Measurements from ENCODE around the gene CACFD1. TPM values are rescaled to one million over a fixed set of nuclear protein-coding genes. Genes with fewer than 3 reads are reported as not detected.

CACFD1 gene
- total RNA-seq, 1 experiment from 2014 or later = 10.6 TPM

- CTCF ChIA-PET = no interaction called here
- Histone ChIP-seq H3K27ac (ENCODE audit: low read depth, low read length, poor library complexity, severe bottlenecking) (no peak overlapping the region), H3K4me3 (ENCODE audit: low read depth, low read length, poor library complexity, severe bottlenecking) (no peak overlapping the region), H3K27me3 (replicated peaks; ENCODE audit: insufficient read depth, low read depth, low read length, poor library complexity) (peaks cover 7% of the 10 kb centered on the region), H3K36me3 (ENCODE audit: insufficient read depth, low read length, poor library complexity, severe bottlenecking) (no peaks in the 10 kb centered on the region), H3K4me1 (ENCODE audit: insufficient read depth, low read length, poor library complexity, severe bottlenecking) (no peaks in the 10 kb centered on the region), H3K9me3 (ENCODE audit: low read depth, low read length, poor library complexity, severe bottlenecking) (no peaks in the 10 kb centered on the region)
- BruUV-seq (replicated peaks) = no TSS peak
- POLR2A ChIA-PET (ENCODE audit: low non-redundant PET) = no interaction called here
- TF ChIP-seq EZH2 (IDR thresholded peaks at IDR 0.05; ENCODE audit: borderline replicate concordance, low read depth, low read length, poor library complexity, severe bottlenecking) (no peak), CTCF (conservative IDR thresholded peaks at IDR 0.05; ENCODE audit: low read depth, low read length) (no peak)
- DNase-seq (ENCODE audit: low spot score) = no peak
- intact Hi-C loops (cut with micrococcal nuclease; ENCODE audit: unreplicated experiment) = no loop called here
Observed at GRCh38 chr9:133426011-133426410, 33.8 kb upstream of the CACFD1 start.

GRCh38 chr9:133427658-133428348, 32.0 kb upstream of the CACFD1 start:
- Histone ChIP-seq H3K27ac (ENCODE audit: low read depth, low read length, poor library complexity, severe bottlenecking) (no peak overlapping the region), H3K9me3 (ENCODE audit: low read depth, low read length, poor library complexity, severe bottlenecking) (no peaks in the 10 kb centered on the region), H3K4me3 (ENCODE audit: low read depth, low read length, poor library complexity, severe bottlenecking) (no peak overlapping the region), H3K4me1 (ENCODE audit: insufficient read depth, low read length, poor library complexity, severe bottlenecking) (no peaks in the 10 kb centered on the region), H3K36me3 (ENCODE audit: insufficient read depth, low read length, poor library complexity, severe bottlenecking) (no peaks in the 10 kb centered on the region), H3K27me3 (replicated peaks; ENCODE audit: insufficient read depth, low read depth, low read length, poor library complexity) (peaks cover 7% of the 10 kb centered on the region)
- ChIA-PET POLR2A (ENCODE audit: low non-redundant PET) (no interaction called here), CTCF (no interaction called here)
- no peak for DNase-seq (ENCODE audit: low spot score)
- no TSS peak for BruUV-seq (replicated peaks)
- intact Hi-C loops (cut with micrococcal nuclease; ENCODE audit: unreplicated experiment) = no loop called here
- TF ChIP-seq CTCF (conservative IDR thresholded peaks at IDR 0.05; ENCODE audit: low read depth, low read length) (no peak), EZH2 (IDR thresholded peaks at IDR 0.05; ENCODE audit: borderline replicate concordance, low read depth, low read length, poor library complexity, severe bottlenecking) (no peak)

- Histone ChIP-seq H3K27me3 (replicated peaks; ENCODE audit: insufficient read depth, low read depth, low read length, poor library complexity) (peaks cover 7% of the 10 kb centered on the region), H3K27ac (ENCODE audit: low read depth, low read length, poor library complexity, severe bottlenecking) (no peak overlapping the region), H3K4me3 (ENCODE audit: low read depth, low read length, poor library complexity, severe bottlenecking) (no peak overlapping the region), H3K9me3 (ENCODE audit: low read depth, low read length, poor library complexity, severe bottlenecking) (no peaks in the 10 kb centered on the region), H3K36me3 (ENCODE audit: insufficient read depth, low read length, poor library complexity, severe bottlenecking) (no peaks in the 10 kb centered on the region), H3K4me1 (ENCODE audit: insufficient read depth, low read length, poor library complexity, severe bottlenecking) (no peaks in the 10 kb centered on the region)
- BruUV-seq (replicated peaks) = no TSS peak
- no peak for DNase-seq (ENCODE audit: low spot score)
- ChIA-PET CTCF (no interaction called here), POLR2A (ENCODE audit: low non-redundant PET) (no interaction called here)
- intact Hi-C loops (cut with micrococcal nuclease; ENCODE audit: unreplicated experiment) = no loop called here
- TF ChIP-seq EZH2 (IDR thresholded peaks at IDR 0.05; ENCODE audit: borderline replicate concordance, low read depth, low read length, poor library complexity, severe bottlenecking) (no peak), CTCF (conservative IDR thresholded peaks at IDR 0.05; ENCODE audit: low read depth, low read length) (no peak)
Observed at GRCh38 chr9:133428617-133429101, 31.1 kb upstream of the CACFD1 start.
